ENCODE data around the gene CREBL2.
"Not testable (repeated sequence)": the region's sequence is repeated elsewhere in the genome, so short reads cannot be mapped to it uniquely, and the experiment has no call there.

The CREBL2 gene

GRCh38 chr12:12598864-12599263 is 12.8 kb upstream of the CREBL2 start:
- no peak for DNase-seq

DNA sequence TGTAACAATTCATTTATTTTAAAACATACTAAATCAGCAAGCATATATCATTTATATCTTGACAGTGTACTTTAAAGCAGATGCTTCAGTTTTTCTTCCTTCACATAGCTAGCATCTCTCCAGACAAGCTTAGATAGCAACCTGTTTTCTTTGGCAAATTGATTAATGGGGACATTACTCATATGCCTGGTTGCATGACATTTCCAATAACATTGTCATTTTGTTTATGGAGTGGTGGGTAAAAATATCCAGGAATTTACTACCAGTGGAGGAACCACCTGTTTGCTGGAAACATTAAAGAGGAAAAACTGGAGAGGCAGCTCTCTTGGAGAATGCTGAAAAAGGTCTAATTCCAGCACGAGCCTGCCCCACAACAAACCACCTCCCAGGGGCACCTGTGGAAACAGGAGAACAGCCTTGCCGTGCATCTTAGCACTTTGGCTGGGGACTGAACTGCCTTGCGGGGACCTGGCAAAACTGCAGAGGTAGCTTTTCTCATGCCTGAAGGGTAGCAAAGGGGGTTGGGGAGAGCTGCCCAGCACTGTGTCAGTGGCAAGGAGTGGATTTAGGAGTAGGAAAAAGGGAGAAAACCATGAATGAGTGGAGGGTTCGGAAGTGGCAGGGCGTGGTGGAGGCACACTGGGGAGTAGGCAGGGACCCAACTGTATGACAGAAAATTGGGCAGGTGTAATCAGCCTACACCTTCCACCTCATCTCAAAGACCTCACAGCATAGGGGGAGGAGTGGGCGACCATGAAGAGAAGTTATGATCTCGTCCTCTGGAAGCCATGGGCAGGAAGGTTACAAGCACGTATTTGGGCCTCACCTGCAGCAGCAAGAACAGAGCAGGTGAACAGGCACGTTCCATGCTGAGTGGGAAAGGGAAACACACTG is 11.7 kb upstream of the CREBL2 start:
- DNase-seq = peak; percentile 6

DNA sequence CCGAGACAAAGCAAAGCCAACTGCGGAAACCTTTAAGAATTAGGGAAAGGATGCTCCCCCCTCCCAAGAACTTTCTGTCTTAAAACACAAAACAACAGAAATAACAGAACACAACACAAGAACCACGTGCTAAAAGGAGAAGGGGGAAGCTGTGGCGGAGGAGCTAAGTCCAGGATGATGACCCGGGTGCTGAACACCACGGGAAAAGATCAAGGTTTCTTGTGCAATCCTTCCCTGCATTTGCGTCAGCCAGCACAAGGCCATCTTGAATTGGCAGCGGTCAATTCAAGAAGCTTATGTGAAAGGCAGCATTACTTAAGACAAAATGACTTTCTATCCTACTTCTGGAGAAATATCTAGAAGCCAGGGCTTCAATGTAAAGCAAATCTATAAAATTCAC is 11.0 kb upstream of the CREBL2 start:
- DNase-seq = no peak

DNA sequence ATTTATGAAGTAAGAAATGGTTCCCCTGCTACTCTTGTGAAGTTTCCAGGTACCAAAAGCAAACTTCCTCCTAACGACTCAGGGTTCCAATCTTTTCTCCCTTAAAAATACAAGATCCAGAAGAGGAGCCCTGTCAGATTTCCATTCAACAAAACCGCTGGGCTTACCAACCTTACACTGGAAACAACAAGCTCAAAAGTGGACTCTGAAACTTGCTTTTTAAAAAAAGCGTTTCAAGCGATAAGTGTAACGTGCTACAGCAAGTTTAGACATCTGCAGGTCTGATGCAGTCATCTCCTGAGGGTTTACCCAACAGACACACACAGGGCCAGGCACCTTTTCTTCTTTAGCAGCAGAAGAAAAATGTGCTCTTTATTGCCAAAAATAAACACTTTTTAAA is 6.9 kb upstream of the CREBL2 start:
- DNase-seq = no peak

DNA sequence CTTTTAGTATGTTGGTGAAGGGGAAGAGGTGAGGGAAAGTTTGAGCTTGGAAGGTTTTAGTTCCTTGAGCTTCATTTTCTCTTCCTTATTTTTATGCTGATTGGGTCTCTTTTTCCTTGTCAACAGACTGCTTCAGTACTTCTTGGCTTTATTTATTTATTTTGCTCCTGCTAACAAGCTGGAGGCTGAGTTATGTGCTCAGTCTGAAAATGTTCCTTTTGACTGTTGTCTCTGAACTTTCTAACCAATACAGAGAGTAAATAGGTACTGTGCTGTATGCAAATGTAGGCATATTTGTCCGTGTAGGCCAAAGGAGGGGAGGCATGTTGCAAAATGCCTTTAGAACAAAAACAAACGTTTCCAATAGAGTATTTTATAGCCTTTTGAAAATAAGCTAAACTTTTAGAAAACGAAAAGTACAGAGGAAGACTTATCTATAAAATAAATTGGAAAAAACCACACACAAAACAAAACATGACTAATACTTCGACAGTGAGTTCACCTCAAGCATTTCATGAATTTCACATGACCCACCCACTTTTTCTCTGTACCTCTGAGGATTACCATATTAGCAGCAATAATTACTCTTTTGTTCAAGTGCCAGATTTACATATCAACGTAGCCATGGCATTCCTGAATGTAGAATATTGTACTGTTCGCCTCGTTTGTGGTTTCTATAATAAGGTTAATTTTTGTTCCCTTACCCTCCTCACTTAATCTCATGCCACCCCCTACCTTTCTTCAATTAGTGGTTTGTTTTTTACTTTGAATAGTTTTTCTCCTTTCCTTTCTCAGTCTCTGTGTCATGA is 4.7 kb upstream of the CREBL2 start:
- peak; percentile 67 for DNase-seq

DNA sequence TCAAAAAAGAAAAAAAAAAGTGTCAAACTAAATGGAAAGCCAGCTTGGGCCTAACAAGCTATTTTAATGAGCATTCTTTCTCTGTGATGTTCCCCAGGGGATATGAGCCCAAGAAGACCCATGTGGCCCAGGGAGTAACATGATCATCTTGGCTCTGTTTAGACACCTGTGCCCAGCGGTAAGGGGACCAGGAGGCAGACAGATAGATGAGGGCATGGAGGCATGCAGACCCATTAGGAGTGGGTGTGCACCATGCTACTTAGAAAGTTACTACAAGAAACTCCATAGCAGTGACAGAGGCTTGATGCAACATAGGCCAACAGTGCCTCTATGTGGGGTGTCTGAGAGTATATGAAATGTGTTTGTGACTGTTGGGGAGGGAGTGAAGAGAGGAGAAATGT is 3.1 kb upstream of the CREBL2 start:
- DNase-seq = peak; percentile 10

DNA sequence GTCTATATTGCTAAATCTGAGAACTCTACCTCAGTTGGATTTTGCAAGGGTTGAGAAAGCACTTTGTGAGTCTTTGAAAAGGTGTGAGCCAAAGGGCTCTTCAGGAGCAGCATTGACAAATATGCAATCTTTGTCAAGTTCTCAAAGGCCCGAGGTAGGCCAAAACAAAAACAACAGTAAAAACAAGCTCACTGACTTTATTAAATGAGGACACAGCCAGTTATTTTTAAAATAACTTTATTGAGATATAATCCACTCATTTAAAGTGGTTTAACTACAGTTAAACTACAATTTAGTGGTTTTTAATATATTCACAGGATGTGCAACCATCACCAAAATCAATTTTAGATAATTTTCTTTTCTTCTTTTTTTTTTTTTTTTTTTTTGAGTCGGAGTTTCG is 2.0 kb upstream of the CREBL2 start:
- no peak for DNase-seq

DNA sequence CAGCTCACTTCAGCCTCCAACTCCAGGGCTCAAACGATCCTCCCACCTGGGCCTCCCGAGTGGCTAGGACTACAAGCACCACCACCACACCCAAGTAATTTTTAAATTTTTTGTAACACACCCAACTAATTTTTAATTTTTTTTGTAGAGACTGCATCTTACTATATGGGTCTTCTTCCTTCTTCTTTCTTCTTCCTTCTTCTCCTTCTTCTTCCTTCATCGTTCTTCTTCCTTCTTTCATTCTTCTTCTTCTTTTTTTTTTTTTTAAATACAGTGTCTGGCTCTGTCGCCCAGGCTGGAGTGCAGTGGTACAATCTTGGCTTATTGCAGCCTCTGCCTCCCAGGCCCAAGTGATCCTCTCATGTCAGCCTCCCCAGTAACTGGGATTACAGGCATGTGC is 965 bp upstream of the CREBL2 start:
- DNase-seq = no peak

DNA sequence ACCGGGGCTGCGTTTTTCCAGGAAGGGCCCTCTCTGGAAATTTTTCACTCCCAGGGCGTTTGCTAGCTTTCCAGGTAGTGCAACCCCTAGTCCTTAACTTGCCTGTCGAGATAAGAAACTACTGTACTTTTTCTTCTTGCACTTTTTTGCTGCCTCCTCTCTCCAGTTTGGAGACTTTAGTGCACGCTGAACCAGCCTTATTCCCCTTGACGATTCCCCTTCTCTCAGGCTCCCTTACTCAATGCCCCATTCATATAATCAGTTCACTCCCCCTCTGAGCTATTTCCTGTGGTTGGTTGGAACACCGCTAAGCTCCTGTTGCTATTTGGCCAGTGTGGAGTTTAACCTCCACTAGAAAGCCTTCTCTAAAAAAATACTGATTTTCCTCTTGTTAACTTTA is 682 bp downstream of the CREBL2 start:
- DNase-seq = peak; percentile 55

GRCh38 chr12:12613344-12613743 is 1.7 kb downstream of the CREBL2 start:
- no peak for DNase-seq

GRCh38 chr12:12614342-12614741 is 2.7 kb downstream of the CREBL2 start:
- DNase-seq = no peak

DNA sequence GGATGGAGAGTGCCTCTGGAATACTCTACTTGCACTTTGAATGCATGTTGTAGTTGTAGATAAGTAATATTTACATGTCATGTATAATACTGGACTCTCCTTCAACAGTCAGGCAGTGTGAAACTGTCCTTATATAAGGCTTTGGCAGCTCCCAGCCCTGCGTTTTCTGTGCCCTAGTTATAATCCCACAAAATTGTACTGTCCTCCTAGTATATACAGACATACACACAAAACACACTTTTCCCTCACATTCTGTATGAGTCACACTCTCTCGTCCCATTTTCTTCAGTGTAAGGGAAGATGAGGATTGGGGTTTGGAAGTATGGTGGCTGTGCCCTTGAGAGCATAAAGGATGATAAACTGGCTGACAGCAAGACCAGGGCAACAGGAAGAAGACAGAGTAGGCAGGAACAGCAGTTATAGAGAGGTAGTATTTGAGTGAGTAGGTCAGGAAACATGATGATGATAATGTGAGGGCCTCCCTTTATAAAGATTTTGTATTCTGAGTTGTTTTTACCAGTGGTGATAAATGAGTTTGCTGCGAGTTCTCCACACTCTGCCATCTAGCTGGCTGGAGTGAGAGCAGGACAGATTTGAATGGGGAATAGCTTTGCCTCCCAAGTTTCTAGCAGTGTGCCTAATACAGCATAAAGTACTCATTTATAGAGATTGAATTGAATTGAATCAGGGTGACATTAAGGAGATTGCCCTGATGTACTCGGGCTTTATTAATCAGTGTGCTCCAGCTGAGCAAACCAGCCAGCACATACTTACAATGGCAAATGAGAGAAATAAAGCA is 5.0 kb downstream of the CREBL2 start:
- no peak for DNase-seq

GRCh38 chr12:12618064-12618463 is 6.4 kb downstream of the CREBL2 start:
- not testable (repeated sequence) for DNase-seq

DNA sequence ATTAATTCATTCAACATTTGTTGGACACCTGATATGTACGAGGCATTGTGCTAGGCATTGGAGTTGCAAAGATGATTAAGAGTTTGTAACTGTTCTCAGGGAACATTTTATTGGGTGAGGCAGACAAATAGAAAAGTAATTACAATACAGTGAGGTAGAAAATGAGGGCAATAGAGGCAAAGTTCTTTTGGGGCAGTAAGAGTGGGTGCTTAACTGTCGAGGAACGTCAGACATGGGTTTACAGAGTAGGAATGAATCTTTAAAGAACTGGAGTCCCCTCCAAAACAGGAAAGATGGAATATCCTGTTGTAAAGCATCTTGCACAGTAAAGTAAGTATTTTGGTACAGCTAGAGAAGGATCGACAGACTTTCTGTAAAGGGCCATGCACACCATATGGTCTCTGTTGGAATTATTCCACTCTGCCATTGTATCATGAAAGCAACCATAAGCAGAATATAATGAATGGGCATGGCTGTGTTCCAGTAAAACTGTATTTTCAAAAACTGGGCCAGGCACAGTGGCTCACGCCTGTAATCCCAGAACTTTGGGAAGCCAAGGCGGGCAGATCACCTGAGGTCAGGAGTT is 9.1 kb downstream of the CREBL2 start:
- no peak for DNase-seq

DNA sequence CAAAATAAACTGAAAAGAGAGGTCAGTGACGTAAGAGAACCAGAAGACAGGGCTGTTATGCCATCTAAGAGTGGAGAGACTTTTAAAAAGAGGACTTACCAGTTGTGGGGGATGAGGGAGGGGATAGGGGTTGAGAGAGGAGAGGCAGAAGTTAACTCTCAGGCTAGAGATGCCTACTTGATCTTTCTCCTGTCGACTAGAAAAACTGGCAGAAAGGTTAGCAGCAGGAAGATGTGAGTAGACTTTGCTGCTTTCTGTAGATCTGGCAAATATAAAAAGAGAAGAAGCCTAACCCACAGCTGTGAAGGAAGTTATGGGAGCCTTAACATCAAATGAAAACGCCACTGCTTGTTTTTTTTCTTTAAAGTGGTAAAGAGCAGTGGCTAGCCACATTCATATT is 10.7 kb downstream of the CREBL2 start:
- DNase-seq = no peak

DNA sequence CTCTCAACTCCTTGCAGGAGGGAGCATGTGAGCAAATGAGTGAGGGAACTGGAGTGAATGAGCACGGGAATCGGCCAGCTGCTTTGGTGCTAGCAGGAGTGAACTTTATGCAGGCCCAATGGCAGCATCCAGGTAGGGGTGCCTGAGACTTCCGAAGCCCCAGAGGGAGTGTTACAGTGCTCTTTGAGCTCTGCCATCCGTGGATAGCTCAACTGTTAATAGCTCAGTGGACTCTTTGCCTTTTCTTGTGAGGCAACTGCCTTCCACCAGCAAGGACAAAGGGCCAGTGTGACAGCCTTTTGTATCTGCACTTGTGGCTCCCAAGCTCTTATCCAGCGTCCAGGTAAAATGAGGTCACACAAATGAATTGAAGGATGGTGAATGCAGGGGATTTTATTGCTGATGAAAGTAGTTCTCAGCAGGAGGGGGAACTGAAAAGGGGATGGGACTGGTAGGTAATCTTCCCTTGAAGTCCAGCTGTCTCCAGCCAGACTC is 12.9 kb downstream of the CREBL2 start:
- no peak for DNase-seq

DNA sequence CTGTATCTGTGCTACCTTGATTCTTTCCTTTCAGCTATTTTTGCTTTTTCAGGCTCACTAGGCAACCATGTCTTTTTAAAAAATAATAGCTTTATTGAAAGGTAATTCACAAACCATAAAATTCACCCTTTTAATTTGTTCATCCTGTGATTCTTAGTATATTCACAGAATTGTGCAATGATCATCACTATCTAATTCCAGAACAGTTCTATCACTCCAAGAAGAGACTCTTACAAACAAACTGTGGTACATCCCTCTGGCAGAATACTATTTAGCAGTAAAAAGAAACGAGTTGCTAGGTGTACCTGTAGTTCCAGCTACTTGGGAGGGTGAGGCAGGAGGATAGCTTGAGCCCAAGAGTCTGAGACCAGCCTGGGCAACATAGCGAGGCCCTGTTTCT is 14.8 kb downstream of the CREBL2 start:
- DNase-seq = no peak

DNA sequence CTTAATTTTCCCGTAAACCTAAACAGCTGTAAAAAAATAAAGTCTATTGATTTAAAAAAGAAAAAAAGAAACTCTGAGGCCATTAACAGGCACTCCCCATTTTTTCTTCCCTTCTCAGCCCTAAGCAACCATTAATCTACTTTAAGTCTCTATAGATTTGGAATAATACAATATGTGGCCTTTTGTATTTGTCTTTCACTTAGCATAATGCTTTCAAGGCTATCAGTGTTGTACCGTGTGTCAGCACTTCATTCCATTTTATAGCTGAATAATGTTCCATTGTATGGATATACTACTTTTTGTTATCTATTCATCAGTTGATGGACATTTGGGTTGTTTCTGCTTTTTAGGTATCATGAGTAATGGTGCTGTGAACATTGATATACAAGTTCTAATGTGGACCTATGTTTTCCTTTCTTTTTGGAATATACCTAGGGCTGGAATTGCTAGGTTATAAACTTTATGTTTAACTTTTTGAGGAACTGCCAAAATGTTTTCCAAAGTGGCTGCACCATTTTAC is 15.7 kb downstream of the CREBL2 start:
- no peak for DNase-seq

DNA sequence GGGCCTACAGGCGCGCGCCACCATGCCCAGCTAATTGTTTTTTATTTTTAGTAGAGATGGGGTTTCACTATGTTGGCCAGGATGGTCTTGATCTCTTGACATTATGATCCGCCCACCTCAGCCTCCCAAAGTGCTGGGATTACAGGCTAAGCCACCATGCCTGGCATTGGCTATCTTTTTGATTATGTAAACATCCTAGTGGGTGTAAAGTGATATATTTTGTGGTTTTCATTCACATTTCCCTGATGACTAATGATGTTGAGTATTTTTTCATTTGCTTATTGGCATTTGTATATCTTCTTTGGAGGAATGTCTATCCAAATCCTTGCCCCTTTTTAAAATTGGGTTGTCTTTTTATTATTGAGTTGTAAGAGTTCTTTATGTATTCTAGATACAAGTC is 16.3 kb downstream of the CREBL2 start:
- peak; percentile 53 for DNase-seq

DNA sequence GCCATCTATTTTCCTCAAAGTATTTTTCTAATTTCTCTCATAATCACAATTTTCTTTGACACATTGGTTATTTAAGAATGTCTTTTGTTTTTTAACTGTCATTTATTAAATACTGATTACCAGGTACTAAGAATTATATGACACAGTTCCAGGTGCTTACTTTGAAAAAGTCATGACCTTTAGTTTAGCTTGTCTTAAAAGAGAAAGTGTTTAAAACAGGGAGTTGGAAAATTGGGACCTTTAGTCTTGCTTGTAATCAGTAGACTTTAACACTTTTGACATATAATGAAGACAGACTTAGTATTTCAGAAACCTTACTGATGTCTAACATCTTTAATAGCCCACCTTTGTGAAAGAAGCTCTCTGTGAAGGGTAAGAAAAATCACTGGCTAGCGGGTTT is 19.2 kb downstream of the CREBL2 start:
- DNase-seq = no peak

- no peak for DNase-seq
Measured at GRCh38 chr12:12635651-12636050, 24.0 kb downstream of the CREBL2 start.

GRCh38 chr12:12636641-12637040 is 25.0 kb downstream of the CREBL2 start:
- no peak for DNase-seq

All from fibroblast of skin of back (primary cell).